Hepatic stellate cell (primary cell): ENCODE data around the gene RAP1GAP.
A peak's percentile ranks its signal among the peaks of the same experiment; 100 is the strongest.

Source experiments
- DNase-seq: peaks from one replicate; pipeline ENCODE4 v3.0.0; 2011; ENCODE audit warnings: low spot score

The RAP1GAP gene

GRCh38 chr1:21625390-21626190 is 43.6 kb downstream of the RAP1GAP start:
- no peak for DNase-seq

GRCh38 chr1:21624571-21625389 is 44.4 kb downstream of the RAP1GAP start:
- DNase-seq: no peak

- DNase-seq: no peak
Observed at GRCh38 chr1:21623410-21623961, 45.7 kb downstream of the RAP1GAP start.

- peak; percentile 61 for DNase-seq
Observed at GRCh38 chr1:21622466-21623315, 46.5 kb downstream of the RAP1GAP start.

- no peak for DNase-seq
Observed at GRCh38 chr1:21621761-21622436, 47.3 kb downstream of the RAP1GAP start.

GRCh38 chr1:21621051-21621450 is 48.1 kb downstream of the RAP1GAP start:
- DNase-seq: no peak

GRCh38 chr1:21620496-21620895 is 48.7 kb downstream of the RAP1GAP start:
- DNase-seq: no peak

- no peak for DNase-seq
Observed at GRCh38 chr1:21620011-21620410, 49.1 kb downstream of the RAP1GAP start.

- no peak for DNase-seq
Observed at GRCh38 chr1:21619375-21619947, 49.7 kb downstream of the RAP1GAP start.

GRCh38 chr1:21618561-21619374 is 50.4 kb downstream of the RAP1GAP start:
- DNase-seq: no peak

- DNase-seq: no peak
Observed at GRCh38 chr1:21618059-21618458, 51.1 kb downstream of the RAP1GAP start.

GRCh38 chr1:21617126-21617738 is 51.9 kb downstream of the RAP1GAP start:
- no peak for DNase-seq

- no peak for DNase-seq
Observed at GRCh38 chr1:21616372-21616771, 52.8 kb downstream of the RAP1GAP start.

GRCh38 chr1:21614419-21615115 is 54.6 kb downstream of the RAP1GAP start:
- DNase-seq: no peak

- DNase-seq: no peak
Observed at GRCh38 chr1:21613072-21613867, 55.9 kb downstream of the RAP1GAP start.

- DNase-seq: no peak
Observed at GRCh38 chr1:21612057-21612456, 57.1 kb downstream of the RAP1GAP start.

GRCh38 chr1:21610989-21611785 is 58.0 kb downstream of the RAP1GAP start:
- no peak for DNase-seq
